SK-N-MC (cell line): Measurements from ENCODE around the gene PTPN1.
A peak's percentile ranks its signal among the peaks of the same experiment; 100 is the strongest.
"Not testable (repeated sequence)": the region's sequence is repeated elsewhere in the genome, so short reads cannot be mapped to it uniquely, and the experiment has no call there.

Source experiments
- DNase-seq: peaks from one replicate; pipeline ENCODE4 v3.0.0-alpha.2; 2011; ENCODE audit warnings: low read depth, low spot score
- H3K27ac ChIP-seq: fragments of 200-600 bp; sonication (generic); 2 replicates; pipeline ENCODE4 v1.5.1; 2016; ENCODE audit warnings: mixed run types
- H3K36me3 ChIP-seq: fragments of 200-600 bp; sonication (generic); 2 replicates; pipeline ENCODE4 v1.6.1; 2017; ENCODE audit warnings: antibody characterized with exemption, low read length, mixed read lengths; ENCODE audit not compliant: insufficient read depth
- H3K4me3 ChIP-seq: fragments of 200-600 bp; sonication (generic); 2 replicates; pipeline ENCODE4 v1.5.1; 2016
- H3K9ac ChIP-seq: fragments of 200-600 bp; sonication (generic); 2 replicates; pipeline ENCODE4 v1.8.0; 2017; ENCODE audit warnings: mixed run types, mixed read lengths; ENCODE audit not compliant: insufficient read length
- H3K9me3 ChIP-seq: fragments of 200-600 bp; sonication (generic); 2 replicates; pipeline ENCODE4 v1.6.1; 2017; ENCODE audit warnings: low read depth, mild to moderate bottlenecking, antibody characterized with exemption, low read length, moderate library complexity, mixed read lengths
- EZH2 ChIP-seq: fragments of 200-600 bp; sonication (generic); IDR thresholded peaks from one replicate; pipeline ENCODE4 v1.6.1; 2017; ENCODE audit warnings: antibody characterized with exemption
- FOXP2 ChIP-seq: optimal IDR thresholded peaks from 2 replicates; pipeline ENCODE3; 2011; ENCODE audit warnings: mild to moderate bottlenecking, moderate library complexity; ENCODE audit not compliant: insufficient read depth; ENCODE audit errors: extremely low read length, control extremely low read depth
- POLR2AphosphoS5 ChIP-seq: IDR thresholded peaks from 2 replicates; pipeline ENCODE4 v1.6.1; 2012; ENCODE audit warnings: mild to moderate bottlenecking, low read depth, low read length, borderline replicate concordance

The PTPN1 gene

GRCh38 chr20:50568549-50568942 is 58.4 kb downstream of the PTPN1 start:
- no peaks in the 10 kb centered on the region for H3K9me3 ChIP-seq
- TF ChIP-seq FOXP2 (no peak), EZH2 (no peak), POLR2AphosphoS5 (no peak)
- H3K9ac ChIP-seq: no peak overlapping the region
- no peak for DNase-seq
- peaks cover 28% of the 10 kb centered on the region for H3K36me3 ChIP-seq
- H3K27ac ChIP-seq: no peak overlapping the region
- H3K4me3 ChIP-seq: no peak overlapping the region

GRCh38 chr20:50569487-50569863 is 59.3 kb downstream of the PTPN1 start:
- Histone ChIP-seq H3K27ac (peak overlapping the region; percentile 84), H3K9ac (peak overlapping the region; percentile 54), H3K36me3 (peaks cover 31% of the 10 kb centered on the region)
- not testable (repeated sequence) for DNase-seq, H3K9me3 ChIP-seq, H3K4me3 ChIP-seq

GRCh38 chr20:50569864-50570836 is 60.0 kb downstream of the PTPN1 start:
- peaks cover 32% of the 10 kb centered on the region for H3K36me3 ChIP-seq
- DNase-seq: no peak
- H3K4me3 ChIP-seq: no peak overlapping the region
- peak overlapping the region; percentile 54 for H3K9ac ChIP-seq
- H3K9me3 ChIP-seq: no peaks in the 10 kb centered on the region
- H3K27ac ChIP-seq: peak overlapping the region; percentile 84
- no peak for TF ChIP-seq FOXP2
- no peak for TF ChIP-seq EZH2

- Histone ChIP-seq H3K9ac (no peak overlapping the region), H3K36me3 (peaks cover 33% of the 10 kb centered on the region), H3K27ac (peak overlapping the region; percentile 84), H3K4me3 (no peak overlapping the region), H3K9me3 (no peaks in the 10 kb centered on the region)
- no peak for DNase-seq
- no peak for TF ChIP-seq POLR2AphosphoS5
- TF ChIP-seq FOXP2: no peak
- no peak for TF ChIP-seq EZH2
These were observed 61.3 kb downstream of the PTPN1 start for GRCh38 chr20:50571466-50571865.

GRCh38 chr20:50572938-50573777 is 63.0 kb downstream of the PTPN1 start:
- TF ChIP-seq FOXP2: no peak
- TF ChIP-seq POLR2AphosphoS5: no peak
- no peak for TF ChIP-seq EZH2
- H3K4me3 ChIP-seq: no peak overlapping the region
- no peak overlapping the region for H3K9ac ChIP-seq
- no peak for DNase-seq
- H3K27ac ChIP-seq: no peak overlapping the region
- no peaks in the 10 kb centered on the region for H3K9me3 ChIP-seq
- peaks cover 39% of the 10 kb centered on the region for H3K36me3 ChIP-seq

- no peak for DNase-seq
- TF ChIP-seq POLR2AphosphoS5 (no peak), EZH2 (no peak), FOXP2 (no peak)
- Histone ChIP-seq H3K27ac (0 out of 2 replicates have a peak overlapping the region, but pooled peaks have one; percentile 27), H3K9me3 (no peaks in the 10 kb centered on the region), H3K9ac (no peak overlapping the region), H3K36me3 (peaks cover 41% of the 10 kb centered on the region), H3K4me3 (no peak overlapping the region)
These were observed 63.9 kb downstream of the PTPN1 start for GRCh38 chr20:50574108-50574507.

GRCh38 chr20:50574586-50574985 is 64.4 kb downstream of the PTPN1 start:
- Histone ChIP-seq H3K9me3 (no peaks in the 10 kb centered on the region), H3K4me3 (no peak overlapping the region), H3K36me3 (peaks cover 45% of the 10 kb centered on the region), H3K9ac (no peak overlapping the region), H3K27ac (peak overlapping the region; percentile 27; the same call in 1 of the 2 replicates)
- no peak for DNase-seq
- TF ChIP-seq POLR2AphosphoS5 (no peak), FOXP2 (no peak), EZH2 (no peak)
